OCI-LY3 (cell line): ENCODE results near the gene CALML4.

Experiments used
- EZH2phosphoT487 ChIP-seq: fragments of 200-600 bp; shearing (Covaris generic); IDR thresholded peaks from 2 replicates; pipeline ENCODE4 v1.6.1; 2018; ENCODE audit warnings: antibody characterized with exemption, mixed run types, low read depth
- TF ChIP-seq, protein P1 (sequence below): fragments of 200-600, 300-600 bp; sonication (generic); IDR thresholded peaks from 2 replicates; pipeline ENCODE4 v1.5.1; 2014; ENCODE audit warnings: antibody characterized with exemption, low read length, low read depth

DNA sequence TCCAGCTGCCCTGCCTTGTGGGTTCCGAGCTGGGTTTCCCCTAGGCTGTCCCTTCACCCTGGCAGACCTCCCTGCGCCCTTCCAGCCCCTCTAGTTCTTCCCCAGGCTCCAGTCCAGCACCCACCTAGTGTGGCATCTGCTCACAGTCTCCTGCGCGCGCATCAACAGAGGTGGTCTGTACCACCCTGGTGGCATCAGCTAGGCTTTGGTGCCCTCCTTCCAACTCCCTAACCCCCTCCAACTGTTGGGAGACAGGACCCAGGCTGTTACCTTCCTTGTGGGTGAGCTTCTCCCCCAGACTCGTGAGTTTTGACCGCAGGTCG, 8.0 kb downstream of the CALML4 start:
- TF ChIP-seq, protein P1, sequence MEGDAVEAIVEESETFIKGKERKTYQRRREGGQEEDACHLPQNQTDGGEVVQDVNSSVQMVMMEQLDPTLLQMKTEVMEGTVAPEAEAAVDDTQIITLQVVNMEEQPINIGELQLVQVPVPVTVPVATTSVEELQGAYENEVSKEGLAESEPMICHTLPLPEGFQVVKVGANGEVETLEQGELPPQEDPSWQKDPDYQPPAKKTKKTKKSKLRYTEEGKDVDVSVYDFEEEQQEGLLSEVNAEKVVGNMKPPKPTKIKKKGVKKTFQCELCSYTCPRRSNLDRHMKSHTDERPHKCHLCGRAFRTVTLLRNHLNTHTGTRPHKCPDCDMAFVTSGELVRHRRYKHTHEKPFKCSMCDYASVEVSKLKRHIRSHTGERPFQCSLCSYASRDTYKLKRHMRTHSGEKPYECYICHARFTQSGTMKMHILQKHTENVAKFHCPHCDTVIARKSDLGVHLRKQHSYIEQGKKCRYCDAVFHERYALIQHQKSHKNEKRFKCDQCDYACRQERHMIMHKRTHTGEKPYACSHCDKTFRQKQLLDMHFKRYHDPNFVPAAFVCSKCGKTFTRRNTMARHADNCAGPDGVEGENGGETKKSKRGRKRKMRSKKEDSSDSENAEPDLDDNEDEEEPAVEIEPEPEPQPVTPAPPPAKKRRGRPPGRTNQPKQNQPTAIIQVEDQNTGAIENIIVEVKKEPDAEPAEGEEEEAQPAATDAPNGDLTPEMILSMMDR = no peak
- no peak for TF ChIP-seq EZH2phosphoT487
